Activated CD4-positive, alpha-beta T cell treated with anti-CD3 and anti-CD28 coated beads for 36 hours (primary cell): ENCODE data around the gene SEL1L3. TPM values are rescaled to one million over a fixed set of nuclear protein-coding genes. Genes with fewer than 3 reads are reported as not detected.

Experiments
- ATAC-seq: fragments of 200-7000 bp; cut with Tn5 transposase; one replicate; pipeline ENCODE4 v1.10.0; 2021; ENCODE audit warnings: mild to moderate bottlenecking, moderate library complexity
- CTCF ChIA-PET: fragments of 350-600 bp; sonication (Branson Sonifier 250); formaldehyde crosslinking; loops from one replicate; lab custom pipeline; 2021; ENCODE audit warnings: antibody characterized with exemption; lab: Charles Lee
- POLR2A ChIA-PET: fragments of 350-600 bp; sonication (Branson Sonifier 250); formaldehyde crosslinking; loops from one replicate; lab custom pipeline; 2021; ENCODE audit warnings: antibody characterized with exemption, inconsistent platforms; lab: Charles Lee
- DNase-seq: peaks from one replicate; pipeline ENCODE4 v3.0.0-alpha.2; 2020
- H3K27ac Mint-ChIP-seq: one replicate; pipeline ENCODE4 v1.8.0; 2021; ENCODE audit warnings: mixed read lengths
- H3K27me3 Mint-ChIP-seq: one replicate; pipeline ENCODE4 v1.8.0; 2021; ENCODE audit warnings: mixed read lengths
- H3K36me3 Mint-ChIP-seq: one replicate; pipeline ENCODE4 v1.8.0; 2021; ENCODE audit warnings: low read depth, mixed read lengths
- H3K4me1 Mint-ChIP-seq: one replicate; pipeline ENCODE4 v1.8.0; 2021; ENCODE audit warnings: mixed read lengths
- H3K4me3 Mint-ChIP-seq: one replicate; pipeline ENCODE4 v1.8.0; 2021; ENCODE audit warnings: mild to moderate bottlenecking, moderate library complexity, mixed read lengths
- H3K9me3 Mint-ChIP-seq: one replicate; pipeline ENCODE4 v1.8.0; 2021; ENCODE audit warnings: low read depth, mixed read lengths
- intact Hi-C, 2 experiments: fragments of 100-400 bp; cut with DNase I in 1 of 2; cut with micrococcal nuclease in 1 of 2; formaldehyde crosslinking; loops; one replicate each; pipeline versions ENCODE4 v1.14.2 to v1.15.1; 2022 to 2024; cut with DNase I, micrococcal nuclease
- total RNA-seq, 2 experiments: library from RNA; stranded (reverse); gene quantifications; one replicate each; pipeline ENCODE4 v1.2.3, GENCODE V29; 2021

Gene SEL1L3
- total RNA-seq, 2 experiments from 2014 or later: 31.9 to 34.8 TPM

GRCh38 chr4:25815586-25815985, 47.2 kb downstream of the SEL1L3 start:
- CTCF ChIA-PET: no interaction called here

GRCh38 chr4:25814301-25815136, 48.3 kb downstream of the SEL1L3 start:
- DNase-seq (no peak), ATAC-seq (no peak)
- Mint-ChIP-seq H3K27ac (no peak overlapping the region), H3K36me3 (peaks cover 22% of the 10 kb centered on the region), H3K4me1 (peaks cover 3% of the 10 kb centered on the region), H3K4me3 (no peak overlapping the region), H3K9me3 (no peaks in the 10 kb centered on the region), H3K27me3 (no peaks in the 10 kb centered on the region)
- CTCF ChIA-PET: no interaction called here
- intact Hi-C loops: no loop called here
- POLR2A ChIA-PET: no interaction called here

More at GRCh38 chr4:25815586-25815985, 47.2 kb downstream of the SEL1L3 start:
- Mint-ChIP-seq H3K4me3 (no peak overlapping the region), H3K27me3 (no peaks in the 10 kb centered on the region), H3K9me3 (no peaks in the 10 kb centered on the region), H3K27ac (no peak overlapping the region), H3K4me1 (peaks cover 3% of the 10 kb centered on the region), H3K36me3 (peaks cover 21% of the 10 kb centered on the region)
- POLR2A ChIA-PET: no interaction called here
- intact Hi-C loops: no loop called here
- DNase-seq: no peak
- no peak for ATAC-seq

GRCh38 chr4:25813448-25814106, 49.2 kb downstream of the SEL1L3 start:
- CTCF ChIA-PET: no interaction called here

GRCh38 chr4:25811841-25812240, 50.9 kb downstream of the SEL1L3 start:
- Mint-ChIP-seq H3K27ac (no peak overlapping the region), H3K4me3 (no peak overlapping the region), H3K27me3 (no peaks in the 10 kb centered on the region), H3K9me3 (no peaks in the 10 kb centered on the region), H3K36me3 (peaks cover 24% of the 10 kb centered on the region), H3K4me1 (no peaks in the 10 kb centered on the region)
- ChIA-PET POLR2A (no interaction called here), CTCF (no interaction called here)
- no peak for DNase-seq
- ATAC-seq: no peak
- intact Hi-C loops: no loop called here

More at GRCh38 chr4:25813448-25814106, 49.2 kb downstream of the SEL1L3 start:
- Mint-ChIP-seq H3K9me3 (no peaks in the 10 kb centered on the region), H3K36me3 (peaks cover 20% of the 10 kb centered on the region), H3K27me3 (no peaks in the 10 kb centered on the region), H3K27ac (no peak overlapping the region), H3K4me3 (no peak overlapping the region), H3K4me1 (no peaks in the 10 kb centered on the region)
- POLR2A ChIA-PET: no interaction called here
- intact Hi-C loops: no loop called here
- ATAC-seq (no peak), DNase-seq (no peak)

GRCh38 chr4:25811374-25811690, 51.5 kb downstream of the SEL1L3 start:
- no peak for ATAC-seq
- Mint-ChIP-seq H3K4me3 (no peak overlapping the region), H3K27ac (no peak overlapping the region), H3K27me3 (no peaks in the 10 kb centered on the region), H3K36me3 (peaks cover 24% of the 10 kb centered on the region), H3K9me3 (no peaks in the 10 kb centered on the region), H3K4me1 (no peaks in the 10 kb centered on the region)
- no peak for DNase-seq
- ChIA-PET CTCF (no interaction called here), POLR2A (interaction anchor here (0.6 kb wide), 1 partner anchor 376 kb away, joined by 3 read pairs; no protein-coding TSS in a partner anchor)
- intact Hi-C loops: no loop called here

- peaks cover 24% of the 10 kb centered on the region for H3K36me3 Mint-ChIP-seq
- no peak for ATAC-seq
- no peaks in the 10 kb centered on the region for H3K9me3 Mint-ChIP-seq
- no peak overlapping the region for H3K27ac Mint-ChIP-seq
- intact Hi-C loops: no loop called here
- ChIA-PET POLR2A (interaction anchor here (0.6 kb wide), 1 partner anchor 375 kb away, joined by 3 read pairs; no protein-coding TSS in a partner anchor), CTCF (no interaction called here)
- no peak for DNase-seq
- H3K27me3 Mint-ChIP-seq: no peaks in the 10 kb centered on the region
- no peaks in the 10 kb centered on the region for H3K4me1 Mint-ChIP-seq
- no peak overlapping the region for H3K4me3 Mint-ChIP-seq
Measured at GRCh38 chr4:25810461-25811373, 52.1 kb downstream of the SEL1L3 start.

- intact Hi-C loops: no loop called here
- H3K4me3 Mint-ChIP-seq: no peak overlapping the region
- no peaks in the 10 kb centered on the region for H3K27me3 Mint-ChIP-seq
- no peak overlapping the region for H3K27ac Mint-ChIP-seq
- H3K36me3 Mint-ChIP-seq: peaks cover 22% of the 10 kb centered on the region
- no peaks in the 10 kb centered on the region for H3K4me1 Mint-ChIP-seq
- DNase-seq: no peak
- no peak for ATAC-seq
- POLR2A ChIA-PET: no interaction called here
- CTCF ChIA-PET: no interaction called here
- H3K9me3 Mint-ChIP-seq: no peaks in the 10 kb centered on the region
Measured at GRCh38 chr4:25809996-25810395, 52.8 kb downstream of the SEL1L3 start.

- no peak overlapping the region for H3K27ac Mint-ChIP-seq
- H3K36me3 Mint-ChIP-seq: peaks cover 28% of the 10 kb centered on the region
- H3K4me3 Mint-ChIP-seq: no peak overlapping the region
- H3K4me1 Mint-ChIP-seq: no peaks in the 10 kb centered on the region
- POLR2A ChIA-PET: no interaction called here
- ATAC-seq: no peak
- no peak for DNase-seq
- no peaks in the 10 kb centered on the region for H3K27me3 Mint-ChIP-seq
- no peaks in the 10 kb centered on the region for H3K9me3 Mint-ChIP-seq
- intact Hi-C loops: no loop called here
- CTCF ChIA-PET: no interaction called here
Measured at GRCh38 chr4:25807102-25807728, 55.6 kb downstream of the SEL1L3 start.

GRCh38 chr4:25805255-25805860, 57.4 kb downstream of the SEL1L3 start:
- Mint-ChIP-seq H3K9me3 (no peaks in the 10 kb centered on the region), H3K27me3 (no peaks in the 10 kb centered on the region), H3K4me1 (no peaks in the 10 kb centered on the region), H3K4me3 (no peak overlapping the region), H3K27ac (no peak overlapping the region), H3K36me3 (peaks cover 30% of the 10 kb centered on the region)
- ATAC-seq: no peak
- ChIA-PET CTCF (no interaction called here), POLR2A (interaction anchor here (0.6 kb wide), 1 partner anchor 107 kb away, joined by 4 read pairs; no protein-coding TSS in a partner anchor)
- intact Hi-C loops: no loop called here
- no peak for DNase-seq

GRCh38 chr4:25803720-25804225, 59.0 kb downstream of the SEL1L3 start:
- no peak overlapping the region for H3K27ac Mint-ChIP-seq

More at GRCh38 chr4:25803720-25804225, 59.0 kb downstream of the SEL1L3 start:
- CTCF ChIA-PET: interaction anchor here (0.8 kb wide), 1 partner anchor 10 kb away, joined by 3 read pairs; no protein-coding TSS in a partner anchor
- no peak for ATAC-seq
- no peak for DNase-seq
- no peaks in the 10 kb centered on the region for H3K4me1 Mint-ChIP-seq
- H3K27me3 Mint-ChIP-seq: no peaks in the 10 kb centered on the region
- POLR2A ChIA-PET: no interaction called here
- intact Hi-C loops: no loop called here
- no peak overlapping the region for H3K4me3 Mint-ChIP-seq
- peaks cover 34% of the 10 kb centered on the region for H3K36me3 Mint-ChIP-seq
- no peaks in the 10 kb centered on the region for H3K9me3 Mint-ChIP-seq
